Measurements from ENCODE around the gene RCC2.
A peak's percentile ranks its signal among the peaks of the same experiment; 100 is the strongest.

RCC2 gene

GRCh38 chr1:17427696-17428660, 11.5 kb downstream of the RCC2 start:
- 0 out of 2 replicates have a peak, but pooled peaks have one; percentile 9 for TF ChIP-seq ZNF513 (tag by site-specific recombination; IDR thresholded peaks at IDR 0.05)
- no peak for TF ChIP-seq ZNF366 (tag by site-specific recombination; conservative IDR thresholded peaks at IDR 0.05)
- H3K9me3 ChIP-seq (ENCODE audit: control insufficient read depth, insufficient read depth, low read depth, low read length): no peaks in the 10 kb centered on the region
- ChIA-PET CTCF (interaction anchor here (0.8 to 2.8 kb wide), 4 partner anchors 7 to 191 kb away, joined by 3 to 7 read pairs (median 4); no protein-coding TSS in a partner anchor), POLR2A (no interaction called here)
- H3K4me1 ChIP-seq (ENCODE audit: control insufficient read depth, insufficient read depth, low read length): no peaks in the 10 kb centered on the region
- no peak overlapping the region for H3K4me3 ChIP-seq (ENCODE audit: low read depth, low read length)
- no peak overlapping the region for H3K27ac ChIP-seq (ENCODE audit: extremely low read depth, low read depth, low read length)
- H3K36me3 ChIP-seq (ENCODE audit: control insufficient read depth in 2 of 2, insufficient read depth in 1 of 2, low read length in 2 of 2): peaks cover 50 to 94% of the 10 kb centered on the region in 2 experiments

GRCh38 chr1:17425806-17426600, 13.5 kb downstream of the RCC2 start:
- Histone ChIP-seq H3K9me3 (ENCODE audit: control insufficient read depth, insufficient read depth, low read depth, low read length) (no peaks in the 10 kb centered on the region), H3K27ac (ENCODE audit: extremely low read depth, low read depth, low read length) (no peak overlapping the region), H3K36me3 (ENCODE audit: control insufficient read depth in 2 of 2, insufficient read depth in 1 of 2, low read length in 2 of 2) (peaks cover 53 to 100% of the 10 kb centered on the region in 2 experiments), H3K4me3 (ENCODE audit: low read depth, low read length) (no peak overlapping the region), H3K4me1 (ENCODE audit: control insufficient read depth, insufficient read depth, low read length) (no peaks in the 10 kb centered on the region)
- POLR2A ChIA-PET: interaction anchor here (1.2 kb wide), 1 partner anchor 13 kb away, joined by 3 read pairs; the partner anchor contains the start of gene RCC2
- TF ChIP-seq ZNF24 (tag by site-specific recombination; IDR thresholded peaks at IDR 0.05) (no peak), ZNF354C (tag by site-specific recombination; IDR thresholded peaks at IDR 0.05; ENCODE audit: borderline replicate concordance, low read depth) (no peak), ZNF112 (tag by site-specific recombination; IDR thresholded peaks at IDR 0.05) (no peak), ZNF843 (tag by site-specific recombination; IDR thresholded peaks at IDR 0.05) (no peak), ZNF600 (tag by site-specific recombination; IDR thresholded peaks at IDR 0.05) (no peak), ZNF366 (tag by site-specific recombination; conservative IDR thresholded peaks at IDR 0.05) (no peak), OVOL3 (tag by site-specific recombination; IDR thresholded peaks at IDR 0.05) (no peak), HOXA7 (CRISPR knock-in tag; IDR thresholded peaks at IDR 0.05; ENCODE audit: borderline replicate concordance) (no peak), ZNF214 (tag by site-specific recombination; IDR thresholded peaks at IDR 0.05; ENCODE audit: borderline replicate concordance) (no peak), ZFP69B (tag by site-specific recombination; IDR thresholded peaks at IDR 0.05) (no peak), TCF7L2 (IDR thresholded peaks at IDR 0.05; ENCODE audit: borderline replicate concordance, low read depth, low read length) (no peak), ZNF624 (tag by site-specific recombination; IDR thresholded peaks at IDR 0.05) (no peak)
- CTCF ChIA-PET: interaction anchor here (0.6 to 1.3 kb wide), 3 partner anchors 51 to 219 kb away, joined by 5 to 6 read pairs (median 5); no protein-coding TSS in a partner anchor

GRCh38 chr1:17423781-17424245, 15.7 kb downstream of the RCC2 start:
- H3K27ac ChIP-seq (ENCODE audit: extremely low read depth, low read depth, low read length): no peak overlapping the region
- ChIA-PET POLR2A (no interaction called here), CTCF (interaction anchor here (0.6 kb wide), 1 partner anchor 808 kb away, joined by 4 read pairs; no protein-coding TSS in a partner anchor)
- TF ChIP-seq SCRT2 (tag by site-specific recombination; IDR thresholded peaks at IDR 0.05) (peak; percentile 78), ZNF707 (tag by site-specific recombination; IDR thresholded peaks at IDR 0.05) (no peak), ZNF248 (tag by site-specific recombination; IDR thresholded peaks at IDR 0.05) (no peak), ZBTB1 (tag by site-specific recombination; IDR thresholded peaks at IDR 0.05) (no peak), SCRT1 (tag by site-specific recombination; IDR thresholded peaks at IDR 0.05; ENCODE audit: borderline replicate concordance) (0 out of 2 replicates have a peak, but pooled peaks have one; percentile 14), ZBTB44 (tag by site-specific recombination; IDR thresholded peaks at IDR 0.05) (0 out of 2 replicates have a peak, but pooled peaks have one; percentile 35), ZNF654 (tag by site-specific recombination; IDR thresholded peaks at IDR 0.05; ENCODE audit: low read depth) (no peak), ZNF596 (tag by site-specific recombination; IDR thresholded peaks at IDR 0.05) (peak; percentile 58), ZNF121 (tag by site-specific recombination; IDR thresholded peaks at IDR 0.05) (peak; percentile 44; the same call in 1 of the 2 replicates), ZNF37A (tag by site-specific recombination; IDR thresholded peaks at IDR 0.05) (no peak), ZNF114 (tag by site-specific recombination; IDR thresholded peaks at IDR 0.05) (no peak)
- no peaks in the 10 kb centered on the region for H3K9me3 ChIP-seq (ENCODE audit: control insufficient read depth, insufficient read depth, low read depth, low read length)
- no peak overlapping the region for H3K4me3 ChIP-seq (ENCODE audit: low read depth, low read length)
- H3K36me3 ChIP-seq (ENCODE audit: control insufficient read depth in 2 of 2, insufficient read depth in 1 of 2, low read length in 2 of 2): peaks cover 45 to 100% of the 10 kb centered on the region in 2 experiments
- no peaks in the 10 kb centered on the region for H3K4me1 ChIP-seq (ENCODE audit: control insufficient read depth, insufficient read depth, low read length)

Measured in HEK293 (cell line).